HG03280 (cell line): ENCODE measurements around the gene FKBP1B.
"Not testable (repeated sequence)": the region's sequence is repeated elsewhere in the genome, so short reads cannot be mapped to it uniquely, and the experiment has no call there.

Experiments
- ATAC-seq: cut with Tn5 transposase; IDR thresholded peaks from one replicate; pipeline ENCODE4 v1.9.1; 2021; ENCODE audit warnings: mild to moderate bottlenecking, moderate library complexity; ENCODE audit not compliant: unreplicated experiment

The FKBP1B gene

DNA sequence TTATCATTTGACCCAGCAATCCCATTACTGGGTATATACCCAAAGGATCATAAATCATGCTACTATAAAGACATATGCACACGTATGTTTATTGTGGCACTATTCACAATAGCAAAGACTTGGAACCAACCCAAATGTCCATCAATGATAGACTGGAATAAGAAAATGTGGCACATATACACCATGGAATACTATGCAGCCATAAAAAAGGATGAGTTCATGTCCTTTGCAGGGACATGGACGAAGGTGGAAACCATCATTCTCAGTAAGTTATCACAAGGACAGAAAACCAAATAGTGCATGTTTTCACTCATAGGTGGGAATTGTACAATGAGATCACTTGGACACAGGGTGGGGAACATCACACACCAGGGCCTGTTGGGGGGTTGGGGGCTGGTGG lies 51.2 kb downstream of the FKBP1B start:
- ATAC-seq = not testable (repeated sequence)

DNA sequence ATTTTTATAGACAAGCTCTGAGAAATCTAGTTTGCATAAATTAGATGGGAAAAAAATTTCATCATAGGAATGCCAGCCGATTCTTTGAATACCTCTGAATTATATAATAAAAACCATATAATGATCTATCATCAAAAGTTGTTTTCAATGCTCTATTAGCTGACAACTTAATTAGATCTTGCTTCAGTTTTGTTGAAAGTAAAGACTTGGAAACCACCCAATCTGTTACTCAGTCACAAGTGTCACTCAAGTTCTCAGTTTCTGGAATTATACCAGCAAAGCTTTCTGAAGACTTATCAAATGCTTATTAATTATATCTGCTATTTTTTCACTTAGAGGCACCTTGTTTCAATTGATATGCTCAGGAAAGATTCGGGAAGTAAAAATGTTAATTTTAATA lies 52.5 kb downstream of the FKBP1B start:
- ATAC-seq = no peak

DNA sequence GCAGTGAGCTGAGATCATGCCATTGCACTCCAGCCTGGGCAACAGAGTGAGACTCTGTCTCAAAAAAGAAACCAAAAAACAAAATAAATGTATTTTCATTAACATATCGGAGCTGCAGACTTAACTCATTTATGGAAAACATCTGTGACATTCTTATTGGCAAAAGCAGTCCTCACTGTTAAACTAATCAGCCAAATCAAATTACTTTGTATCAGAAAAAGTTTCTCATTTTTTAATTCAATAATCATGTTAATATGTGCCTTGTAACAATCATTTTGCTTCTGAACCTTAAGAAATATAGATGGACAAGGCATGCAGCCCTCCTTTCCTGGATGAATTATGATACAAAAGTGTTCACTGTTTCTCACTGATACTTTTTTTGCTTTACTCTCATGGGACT lies 53.1 kb downstream of the FKBP1B start:
- no peak for ATAC-seq

DNA sequence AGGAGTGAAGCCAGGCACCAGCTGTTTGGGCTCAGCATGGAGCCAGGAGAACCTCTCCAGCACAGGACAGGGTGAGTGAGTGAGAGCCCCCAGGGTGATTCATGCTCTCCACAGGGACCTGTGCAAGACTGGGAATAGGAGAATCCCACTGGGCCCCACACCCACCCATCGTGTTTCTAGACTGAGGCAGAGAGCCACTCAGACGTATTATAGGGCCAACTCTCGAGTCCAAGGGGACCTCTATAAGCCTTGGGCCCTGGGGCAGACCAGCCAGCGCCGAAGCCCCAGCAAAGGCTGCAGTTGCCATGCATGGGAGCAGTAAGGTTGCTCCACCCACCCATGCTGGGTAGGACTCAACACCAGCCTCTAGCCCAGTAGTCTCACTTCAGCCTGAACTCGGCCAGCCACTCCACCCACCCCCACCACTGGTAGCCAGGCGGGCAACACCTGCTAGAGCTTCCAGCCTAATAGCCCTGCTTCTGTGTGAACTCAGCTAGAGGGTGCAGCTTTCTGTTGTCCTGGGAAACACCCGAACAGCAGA lies 54.6 kb downstream of the FKBP1B start:
- no peak for ATAC-seq

DNA sequence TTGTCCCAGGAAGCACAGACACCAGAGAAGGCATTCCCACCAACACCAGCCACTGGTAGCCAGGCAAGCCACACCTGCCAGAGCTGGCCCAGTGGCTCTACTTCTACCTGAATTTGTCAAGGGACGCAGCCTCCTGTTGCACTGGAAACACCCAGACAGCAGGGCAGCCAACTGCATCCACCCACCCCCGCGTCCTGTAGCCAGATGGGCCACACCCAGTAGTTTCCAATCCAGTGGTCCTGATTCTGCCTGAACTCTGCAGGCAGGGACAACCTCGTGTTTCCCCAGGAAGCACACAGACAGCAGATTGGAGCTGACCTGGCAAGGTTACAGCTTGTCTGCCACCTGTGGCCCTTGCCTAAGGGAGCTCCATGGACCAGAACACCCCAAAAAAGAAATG lies 55.4 kb downstream of the FKBP1B start:
- no peak for ATAC-seq

DNA sequence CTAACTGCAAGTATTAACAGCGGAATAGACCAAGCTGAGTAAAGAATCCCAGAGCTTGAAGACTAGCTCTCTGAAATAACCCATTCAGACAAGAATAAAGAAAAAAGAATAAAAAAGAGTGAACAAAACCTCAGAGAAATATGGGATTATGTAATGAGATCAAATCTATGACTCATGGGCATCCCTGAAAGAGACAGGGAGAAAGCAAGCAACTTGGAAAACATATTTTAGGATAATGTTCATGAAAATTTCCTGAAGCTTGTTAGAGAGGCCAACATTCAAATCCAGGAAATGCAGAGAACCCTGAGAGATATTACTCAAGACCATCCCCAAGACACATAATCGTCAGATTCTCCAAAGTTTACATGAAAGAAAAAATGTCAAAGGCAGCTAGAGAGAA lies 56.3 kb downstream of the FKBP1B start:
- no peak for ATAC-seq

GRCh38 chr2:24106786-24107185 lies 57.2 kb downstream of the FKBP1B start:
- ATAC-seq = no peak

GRCh38 chr2:24107336-24107735 lies 57.8 kb downstream of the FKBP1B start:
- ATAC-seq = no peak

DNA sequence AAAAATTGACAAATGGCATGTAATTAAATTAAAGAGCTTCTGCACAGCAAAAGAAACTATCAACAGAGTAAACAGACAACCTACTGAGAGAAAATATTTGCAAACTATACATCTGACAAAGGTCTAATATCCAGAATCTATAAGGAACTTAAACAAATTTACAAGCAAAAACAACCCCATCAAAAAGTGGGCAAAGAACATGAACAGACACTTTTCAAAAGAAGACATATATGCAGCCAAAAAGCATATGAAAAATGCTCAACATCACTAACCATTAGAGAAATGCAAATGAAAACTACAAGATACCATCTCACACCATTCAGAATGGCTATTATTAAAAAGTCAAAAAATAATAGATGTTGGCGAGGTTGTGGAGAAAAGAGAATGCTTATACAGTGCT lies 59.9 kb downstream of the FKBP1B start:
- not testable (repeated sequence) for ATAC-seq

GRCh38 chr2:24110660-24111303 lies 61.2 kb downstream of the FKBP1B start:
- no peak for ATAC-seq

DNA sequence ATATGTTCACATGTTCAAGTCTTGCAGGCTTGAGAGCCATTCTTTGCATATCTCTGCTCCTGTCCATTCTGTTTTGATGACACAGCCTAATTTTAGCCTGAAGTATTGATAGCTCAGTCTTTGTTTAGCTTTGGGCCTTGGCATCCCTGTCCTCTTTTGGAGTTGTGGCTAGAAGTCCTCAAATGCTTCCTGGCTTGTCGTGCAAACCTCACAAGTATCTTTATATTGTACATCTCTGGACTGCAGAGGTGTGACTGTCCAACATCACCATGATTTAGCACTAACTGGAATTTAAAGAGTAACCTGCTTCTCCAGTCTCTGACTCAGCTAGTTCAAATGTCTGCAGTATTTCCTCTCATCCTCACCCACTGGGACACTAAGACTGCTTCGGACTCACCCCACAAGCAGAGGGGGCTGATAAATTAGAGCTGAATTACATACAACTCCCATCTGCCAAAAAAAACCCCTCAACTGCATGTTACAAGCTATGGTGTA lies 61.9 kb downstream of the FKBP1B start:
- ATAC-seq = no peak
